Nephron (organoid): ENCODE measurements around the gene PNMA8A.

Experiments
- H3K27ac Mint-ChIP-seq, 3 experiments: 2 replicates each; pipeline ENCODE4 v1.8.0; 2020; ENCODE audit warnings: mixed read lengths in 3 of 3, mild to moderate bottlenecking in 2 of 3, moderate library complexity in 1 of 3
- H3K27me3 Mint-ChIP-seq: 2 replicates; pipeline ENCODE4 v1.8.0; 2021; ENCODE audit warnings: low read depth, mild to moderate bottlenecking, moderate library complexity, mixed read lengths
- H3K36me3 Mint-ChIP-seq: 2 replicates; pipeline ENCODE4 v1.8.0; 2020; ENCODE audit warnings: low read depth, mixed read lengths
- H3K4me1 Mint-ChIP-seq: 2 replicates; pipeline ENCODE4 v1.8.0; 2020; ENCODE audit warnings: mixed read lengths
- H3K4me3 Mint-ChIP-seq, 3 experiments: 2 replicates each; pipeline ENCODE4 v1.8.0; 2020; ENCODE audit warnings: mild to moderate bottlenecking in 3 of 3, mixed read lengths in 3 of 3, moderate library complexity in 2 of 3
- H3K9me3 Mint-ChIP-seq: 2 replicates; pipeline ENCODE4 v1.8.0; 2020; ENCODE audit warnings: mixed read lengths
- CTCF ChIP-seq, 3 experiments: fragments of 200-600 bp; sonication (generic); IDR thresholded peaks; one replicate each; pipeline ENCODE4 v1.5.0; 2021; ENCODE audit warnings: antibody characterized with exemption in 3 of 3; ENCODE audit not compliant: unreplicated experiment in 3 of 3

PNMA8A gene

GRCh38 chr19:46453661-46454060, 17.7 kb downstream of the PNMA8A start:
- Mint-ChIP-seq H3K27me3 (no peaks in the 10 kb centered on the region), H3K4me3 (no peak overlapping the region), H3K36me3 (peaks cover 4% of the 10 kb centered on the region), H3K9me3 (peaks cover 9% of the 10 kb centered on the region), H3K27ac (peak overlapping the region in 2 of 3 experiments; percentile 80 to 89), H3K4me1 (peaks cover 49% of the 10 kb centered on the region)
- no peak for TF ChIP-seq CTCF (IDR thresholded peaks at IDR 0.05; ENCODE audit: unreplicated experiment in 3 of 3)

- Mint-ChIP-seq H3K36me3 (peaks cover 4% of the 10 kb centered on the region), H3K9me3 (peaks cover 12% of the 10 kb centered on the region), H3K4me3 (peak overlapping the region in 1 of 3 experiments; percentile 46), H3K27ac (peak overlapping the region; percentile 80 to 98 (median 91)), H3K27me3 (peaks cover 5% of the 10 kb centered on the region), H3K4me1 (peaks cover 52% of the 10 kb centered on the region)
- no peak for TF ChIP-seq CTCF (IDR thresholded peaks at IDR 0.05; ENCODE audit: unreplicated experiment in 3 of 3)
Observed at GRCh38 chr19:46452186-46452585, 19.2 kb downstream of the PNMA8A start.

- peaks cover 12% of the 10 kb centered on the region for H3K9me3 Mint-ChIP-seq
Observed at GRCh38 chr19:46451352-46451751, 20.0 kb downstream of the PNMA8A start.

GRCh38 chr19:46450737-46451136, 20.6 kb downstream of the PNMA8A start:
- no peak for TF ChIP-seq CTCF (IDR thresholded peaks at IDR 0.05; ENCODE audit: unreplicated experiment in 3 of 3)
- peaks cover 5% of the 10 kb centered on the region for H3K27me3 Mint-ChIP-seq

More at GRCh38 chr19:46451352-46451751, 20.0 kb downstream of the PNMA8A start:
- peak overlapping the region; percentile 80 to 98 (median 91) for H3K27ac Mint-ChIP-seq
- peaks cover 5% of the 10 kb centered on the region for H3K27me3 Mint-ChIP-seq
- H3K4me1 Mint-ChIP-seq = peaks cover 51% of the 10 kb centered on the region
- H3K36me3 Mint-ChIP-seq = peaks cover 4% of the 10 kb centered on the region
- H3K4me3 Mint-ChIP-seq = peak overlapping the region in 1 of 3 experiments; percentile 22
- TF ChIP-seq CTCF (IDR thresholded peaks at IDR 0.05; ENCODE audit: unreplicated experiment in 3 of 3) = no peak

GRCh38 chr19:46449228-46449627, 22.1 kb downstream of the PNMA8A start:
- H3K9me3 Mint-ChIP-seq = peaks cover 12% of the 10 kb centered on the region
- peaks cover 4% of the 10 kb centered on the region for H3K36me3 Mint-ChIP-seq
- peak overlapping the region in 1 of 3 experiments; percentile 71 for H3K27ac Mint-ChIP-seq
- H3K4me3 Mint-ChIP-seq = no peak overlapping the region
- TF ChIP-seq CTCF (IDR thresholded peaks at IDR 0.05; ENCODE audit: unreplicated experiment in 3 of 3) = no peak
- peaks cover 5% of the 10 kb centered on the region for H3K27me3 Mint-ChIP-seq
- H3K4me1 Mint-ChIP-seq = peaks cover 54% of the 10 kb centered on the region

More at GRCh38 chr19:46450737-46451136, 20.6 kb downstream of the PNMA8A start:
- Mint-ChIP-seq H3K4me3 (no peak overlapping the region), H3K27ac (peak overlapping the region; percentile 80 to 98 (median 91)), H3K36me3 (peaks cover 4% of the 10 kb centered on the region), H3K9me3 (peaks cover 12% of the 10 kb centered on the region), H3K4me1 (peaks cover 52% of the 10 kb centered on the region)

GRCh38 chr19:46448601-46449000, 22.8 kb downstream of the PNMA8A start:
- H3K36me3 Mint-ChIP-seq = peaks cover 4% of the 10 kb centered on the region
- H3K9me3 Mint-ChIP-seq = peaks cover 12% of the 10 kb centered on the region
- peaks cover 5% of the 10 kb centered on the region for H3K27me3 Mint-ChIP-seq
- H3K4me3 Mint-ChIP-seq = no peak overlapping the region
- no peak overlapping the region for H3K27ac Mint-ChIP-seq
- no peak for TF ChIP-seq CTCF (IDR thresholded peaks at IDR 0.05; ENCODE audit: unreplicated experiment in 3 of 3)
- peaks cover 50% of the 10 kb centered on the region for H3K4me1 Mint-ChIP-seq
